ENCODE measurements around the gene NFKBIB. TPM values are rescaled to one million over a fixed set of nuclear protein-coding genes. Genes with fewer than 3 reads are reported as not detected.
"Not testable (repeated sequence)": the region's sequence is repeated elsewhere in the genome, so short reads cannot be mapped to it uniquely, and the experiment has no call there.

Gene NFKBIB
- total RNA-seq, 2 experiments from 2014 or later = 31.9 to 36.6 TPM

DNA sequence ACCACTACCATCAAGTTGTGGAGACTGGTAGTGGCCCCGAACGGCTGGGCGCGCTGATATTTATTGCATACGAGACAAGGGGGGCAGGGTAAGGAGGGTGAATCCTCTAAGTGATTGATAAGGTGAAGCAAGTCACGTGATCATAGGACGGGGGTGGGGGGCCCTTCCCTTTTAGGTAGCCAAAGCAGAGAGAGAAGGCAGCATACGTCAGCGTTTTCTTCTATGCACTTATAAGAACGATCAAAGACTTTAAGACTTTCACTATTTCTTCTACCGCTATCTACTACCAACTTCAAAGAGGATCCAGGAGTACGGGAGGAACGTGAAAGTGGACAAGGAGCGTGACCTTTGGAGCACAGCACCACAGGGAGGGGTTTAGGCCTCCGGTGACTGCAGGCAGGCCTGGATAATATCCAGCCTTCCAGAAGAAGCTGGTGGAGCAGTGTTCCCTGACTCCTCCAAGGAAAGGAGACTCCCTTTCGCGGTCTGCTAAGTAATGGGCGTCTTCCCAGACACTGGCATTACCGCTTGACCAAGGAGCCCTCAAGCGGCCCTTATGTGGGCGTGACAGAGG lies 40.1 kb upstream of the NFKBIB start:
- POLR2A ChIA-PET = interaction anchor here (1.3 to 1.4 kb wide), 2 partner anchors 8 to 18 kb away, joined by 5 to 6 read pairs; partner anchors contain the start of gene RINL
- not testable (repeated sequence) for H3K27me3 Mint-ChIP-seq (ENCODE audit: low read depth); H3K27ac Mint-ChIP-seq; DNase-seq; H3K36me3 Mint-ChIP-seq (ENCODE audit: low read depth); H3K9me3 Mint-ChIP-seq (ENCODE audit: insufficient read depth); H3K4me3 Mint-ChIP-seq; ATAC-seq
- CTCF ChIA-PET = interaction anchor here (1.8 to 2.9 kb wide), 2 partner anchors 10 kb away, joined by 7 to 17 read pairs; no protein-coding TSS in a partner anchor
- peaks cover 44% of the 10 kb centered on the region for H3K4me1 Mint-ChIP-seq (ENCODE audit: low read depth)

DNA sequence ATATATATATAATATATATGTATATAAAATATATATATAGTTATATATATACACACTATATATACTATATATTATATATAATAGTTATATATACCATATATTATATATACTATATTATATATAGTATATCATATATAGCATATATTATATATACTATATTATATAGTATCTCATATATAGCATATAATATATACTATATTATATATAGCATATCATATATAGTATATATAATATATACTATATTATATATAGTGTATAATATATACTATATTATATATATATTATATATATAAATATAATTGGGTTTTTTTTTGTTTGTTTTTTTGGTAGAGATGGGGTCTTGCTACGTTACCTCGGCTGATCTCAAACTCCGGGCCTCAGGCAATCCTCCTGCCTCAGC lies 38.4 kb upstream of the NFKBIB start:
- H3K27me3 Mint-ChIP-seq (ENCODE audit: low read depth) = no peaks in the 10 kb centered on the region
- ChIA-PET POLR2A (interaction anchor here (1.4 kb wide), 1 partner anchor 9 kb away, joined by 5 read pairs; no protein-coding TSS in a partner anchor), CTCF (interaction anchor here (1.0 to 1.8 kb wide), 4 partner anchors 8 to 69 kb away, joined by 4 to 7 read pairs (median 4); partner anchors contain the start of genes MRPS12, RINL and SARS2)
- ATAC-seq = no peak
- no peak overlapping the region for H3K4me3 Mint-ChIP-seq
- DNase-seq = no peak
- H3K36me3 Mint-ChIP-seq (ENCODE audit: low read depth) = peaks cover 21% of the 10 kb centered on the region
- no peak overlapping the region for H3K27ac Mint-ChIP-seq
- peaks cover 11% of the 10 kb centered on the region for H3K9me3 Mint-ChIP-seq (ENCODE audit: insufficient read depth)
- H3K4me1 Mint-ChIP-seq (ENCODE audit: low read depth) = peaks cover 56% of the 10 kb centered on the region

DNA sequence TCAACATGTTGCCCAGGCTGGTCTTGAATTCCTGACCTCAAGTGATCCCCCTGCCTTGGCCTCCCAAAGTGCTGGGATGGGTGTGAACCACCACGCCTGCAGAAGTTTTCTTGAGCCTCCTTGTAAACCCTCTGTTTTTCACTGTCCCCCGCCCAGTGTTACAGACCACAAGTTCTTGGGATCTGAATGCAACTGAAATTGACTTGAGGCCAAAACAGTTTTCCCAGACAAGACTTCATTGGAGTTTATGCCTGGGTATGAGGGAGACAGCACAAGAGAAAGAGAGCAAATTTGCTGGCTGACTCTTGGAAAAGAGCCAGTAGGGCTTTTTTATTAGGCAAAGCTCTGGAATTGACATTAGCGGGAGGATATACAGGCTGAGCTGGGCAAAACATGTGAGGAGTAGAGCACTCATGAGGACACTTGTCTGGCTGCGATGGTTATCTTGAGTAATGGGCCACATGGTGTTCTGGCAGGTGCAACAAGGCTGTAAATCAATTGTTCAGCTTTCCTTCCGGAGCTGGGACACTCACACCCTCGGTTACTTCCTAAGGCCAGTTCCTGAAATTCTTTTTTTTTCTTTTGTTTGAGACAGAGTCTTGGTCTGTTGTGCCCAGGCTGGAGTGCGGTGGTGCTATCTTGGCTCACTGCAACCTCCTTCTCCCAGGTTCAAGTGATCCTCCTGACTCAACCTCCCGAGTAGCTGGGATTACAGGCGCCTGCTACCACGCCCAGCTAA lies 37.3 kb upstream of the NFKBIB start:
- POLR2A ChIA-PET = interaction anchor here (1.1 to 2.4 kb wide), 4 partner anchors 11 to 31 kb away, joined by 4 to 11 read pairs (median 4); partner anchors contain the start of genes HNRNPL and RINL
- Mint-ChIP-seq H3K27ac (no peak overlapping the region), H3K4me3 (no peak overlapping the region), H3K36me3 (ENCODE audit: low read depth) (peaks cover 23% of the 10 kb centered on the region), H3K27me3 (ENCODE audit: low read depth) (no peaks in the 10 kb centered on the region), H3K4me1 (ENCODE audit: low read depth) (peaks cover 52% of the 10 kb centered on the region), H3K9me3 (ENCODE audit: insufficient read depth) (peaks cover 11% of the 10 kb centered on the region)
- CTCF ChIA-PET = interaction anchor here (1.3 to 2.4 kb wide), 5 partner anchors 10 to 68 kb away, joined by 3 to 12 read pairs (median 8); partner anchors contain the start of genes MRPS12 and SARS2
- DNase-seq (no peak), ATAC-seq (no peak)

- Mint-ChIP-seq H3K9me3 (ENCODE audit: insufficient read depth) (peaks cover 11% of the 10 kb centered on the region), H3K36me3 (ENCODE audit: low read depth) (peaks cover 46% of the 10 kb centered on the region), H3K4me3 (no peak overlapping the region), H3K27ac (no peak overlapping the region), H3K4me1 (ENCODE audit: low read depth) (peaks cover 67% of the 10 kb centered on the region), H3K27me3 (ENCODE audit: low read depth) (no peaks in the 10 kb centered on the region)
- ChIA-PET CTCF (interaction anchor here (0.9 to 5.6 kb wide), 9 partner anchors 12 to 98 kb away, joined by 3 to 34 read pairs (median 4); partner anchors contain the start of genes ECH1, HNRNPL and RINL), POLR2A (interaction anchor here (1.2 to 1.7 kb wide), 4 partner anchors 16 to 220 kb away, joined by 4 to 6 read pairs (median 4); no protein-coding TSS in a partner anchor)
- no peak for DNase-seq
- ATAC-seq = no peak
Observed at GRCh38 chr19:38867171-38867780, 32.5 kb upstream of the NFKBIB start.

DNA sequence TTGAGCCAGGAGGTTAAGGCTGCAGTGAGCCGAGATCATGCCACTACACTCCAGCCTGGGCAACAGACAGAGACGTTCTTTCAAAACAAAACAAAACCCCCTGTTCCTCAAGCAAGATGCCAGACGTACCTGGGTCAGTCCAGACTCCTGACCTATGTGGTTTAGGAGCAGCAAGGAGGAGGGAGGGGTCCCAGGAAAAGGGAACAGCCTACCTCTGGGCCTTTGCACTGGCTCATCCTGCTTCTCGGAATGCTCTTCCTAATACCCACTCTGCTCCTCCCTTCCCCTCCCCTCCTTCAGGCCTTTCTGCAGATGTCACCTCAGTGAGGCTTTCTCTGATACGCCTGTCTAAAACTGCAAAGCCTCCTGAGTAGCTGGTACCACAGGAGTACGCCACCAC lies 31.2 kb upstream of the NFKBIB start:
- Mint-ChIP-seq H3K9me3 (ENCODE audit: insufficient read depth) (peaks cover 11% of the 10 kb centered on the region), H3K27me3 (ENCODE audit: low read depth) (no peaks in the 10 kb centered on the region), H3K4me3 (peak overlapping the region; percentile 79), H3K4me1 (ENCODE audit: low read depth) (peaks cover 63% of the 10 kb centered on the region), H3K36me3 (ENCODE audit: low read depth) (peaks cover 51% of the 10 kb centered on the region), H3K27ac (peak overlapping the region; percentile 86)
- no peak for DNase-seq
- ChIA-PET POLR2A (interaction anchor here (0.9 to 1.8 kb wide), 8 partner anchors 10 to 26 kb away, joined by 4 to 10 read pairs (median 6); partner anchors contain the start of gene RINL), CTCF (interaction anchor here (0.7 to 5.6 kb wide), 18 partner anchors 8 to 466 kb away, joined by 3 to 34 read pairs (median 6); partner anchors contain the start of genes ECH1, FAM98C, HNRNPL and MRPS12)
- no peak for ATAC-seq

- peak; percentile 17 for ATAC-seq
- peak overlapping the region; percentile 86 for H3K27ac Mint-ChIP-seq
- H3K36me3 Mint-ChIP-seq (ENCODE audit: low read depth) = peaks cover 54% of the 10 kb centered on the region
- DNase-seq = peak; percentile 55
- ChIA-PET POLR2A (interaction anchor here (0.9 to 2.0 kb wide), 7 partner anchors 9 to 27 kb away, joined by 4 to 10 read pairs (median 8); partner anchors contain the start of gene RINL), CTCF (interaction anchor here (0.7 to 5.6 kb wide), 18 partner anchors 9 to 466 kb away, joined by 3 to 34 read pairs (median 6); partner anchors contain the start of genes ECH1, FAM98C, MRPS12 and NFKBIB)
- H3K9me3 Mint-ChIP-seq (ENCODE audit: insufficient read depth) = peaks cover 10% of the 10 kb centered on the region
- peaks cover 62% of the 10 kb centered on the region for H3K4me1 Mint-ChIP-seq (ENCODE audit: low read depth)
- H3K4me3 Mint-ChIP-seq = peak overlapping the region; percentile 79
- H3K27me3 Mint-ChIP-seq (ENCODE audit: low read depth) = no peaks in the 10 kb centered on the region
Observed at GRCh38 chr19:38869160-38869835, 30.5 kb upstream of the NFKBIB start.

GRCh38 chr19:38869836-38870607 lies 29.7 kb upstream of the NFKBIB start:
- peak overlapping the region; percentile 79 for H3K4me3 Mint-ChIP-seq
- ATAC-seq (peak; percentile 94), DNase-seq (peak; percentile 94)
- peaks cover 5% of the 10 kb centered on the region for H3K9me3 Mint-ChIP-seq (ENCODE audit: insufficient read depth)
- peaks cover 54% of the 10 kb centered on the region for H3K4me1 Mint-ChIP-seq (ENCODE audit: low read depth)
- CTCF ChIA-PET = interaction anchor here (0.7 to 5.6 kb wide), 16 partner anchors 9 to 467 kb away, joined by 3 to 34 read pairs (median 6); partner anchors contain the start of genes ECH1, FAM98C, MRPS12 and NFKBIB
- POLR2A ChIA-PET = interaction anchor here (1.4 to 2.0 kb wide), 5 partner anchors 13 to 28 kb away, joined by 4 to 10 read pairs (median 8); no protein-coding TSS in a partner anchor
- no peaks in the 10 kb centered on the region for H3K27me3 Mint-ChIP-seq (ENCODE audit: low read depth)
- peak overlapping the region; percentile 86 for H3K27ac Mint-ChIP-seq
- peaks cover 47% of the 10 kb centered on the region for H3K36me3 Mint-ChIP-seq (ENCODE audit: low read depth)

DNA sequence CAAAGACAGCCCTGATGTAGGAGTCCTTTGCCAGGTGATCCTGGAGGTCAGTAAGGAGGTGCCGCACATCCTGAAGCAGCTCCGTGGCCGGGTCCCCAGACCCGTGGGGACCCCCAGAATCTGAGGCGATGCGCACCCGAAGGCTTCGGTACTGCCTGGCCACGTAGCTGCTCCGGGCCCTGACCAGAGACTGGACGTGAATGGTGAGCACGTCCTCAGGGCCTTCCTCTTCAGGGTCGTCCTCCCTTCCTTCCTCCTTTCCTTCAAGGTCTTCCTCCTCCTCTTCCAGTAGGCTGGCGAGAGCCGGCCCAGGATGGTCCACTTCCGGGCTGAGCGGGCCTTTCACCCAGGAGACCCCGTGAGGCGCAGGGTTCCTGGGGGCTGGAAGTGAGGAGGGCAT lies 29.2 kb upstream of the NFKBIB start:
- POLR2A ChIA-PET = interaction anchor here (1.0 to 2.0 kb wide), 2 partner anchors 20 to 22 kb away, joined by 5 to 10 read pairs; no protein-coding TSS in a partner anchor
- ATAC-seq = no peak

GRCh38 chr19:38873400-38873799 lies 26.4 kb upstream of the NFKBIB start:
- Mint-ChIP-seq H3K4me1 (ENCODE audit: low read depth) (peaks cover 53% of the 10 kb centered on the region), H3K27ac (peak overlapping the region; percentile 64), H3K36me3 (ENCODE audit: low read depth) (peaks cover 43% of the 10 kb centered on the region)
- ChIA-PET POLR2A (interaction anchor here (1.5 kb wide), 1 partner anchor 21 kb away, joined by 4 read pairs; no protein-coding TSS in a partner anchor), CTCF (interaction anchor here (1.1 to 2.2 kb wide), 2 partner anchors 13 to 20 kb away, joined by 3 to 11 read pairs; no protein-coding TSS in a partner anchor)
- not testable (repeated sequence) for H3K9me3 Mint-ChIP-seq (ENCODE audit: insufficient read depth); H3K4me3 Mint-ChIP-seq; H3K27me3 Mint-ChIP-seq (ENCODE audit: low read depth); ATAC-seq; DNase-seq

More for the DNA sequence above, 29.2 kb upstream of the NFKBIB start:
- Mint-ChIP-seq H3K36me3 (ENCODE audit: low read depth) (peaks cover 43% of the 10 kb centered on the region), H3K27me3 (ENCODE audit: low read depth) (no peaks in the 10 kb centered on the region), H3K4me1 (ENCODE audit: low read depth) (peaks cover 48% of the 10 kb centered on the region), H3K9me3 (ENCODE audit: insufficient read depth) (no peaks in the 10 kb centered on the region), H3K4me3 (peak overlapping the region; percentile 53), H3K27ac (peak overlapping the region; percentile 68)
- CTCF ChIA-PET = interaction anchor here (1.3 to 5.6 kb wide), 7 partner anchors 9 to 468 kb away, joined by 4 to 34 read pairs (median 7); partner anchors contain the start of genes FAM98C, MRPS12, NFKBIB and RINL
- DNase-seq = no peak

All from activated CD8-positive, alpha-beta T cell treated with anti-CD3 and anti-CD28 coated beads, Interleukin-2, amount 10 ng/mL, durations not matched to agents 7 days and 5 days (primary cell).